Colonic mucosa (tissue), 4 donors: Measurements from ENCODE around the gene ATG7. TPM values are rescaled to one million over a fixed set of nuclear protein-coding genes. Genes with fewer than 3 reads are reported as not detected.

Experiments
- DNase-seq: peaks from one replicate; pipeline ENCODE4 v3.0.0-alpha.2; 2020
- H3K27ac ChIP-seq: fragments of 200-600 bp; one replicate; pipeline ENCODE4 v1.8.0; 2021
- H3K27me3 ChIP-seq: fragments of 200-600 bp; one replicate; pipeline ENCODE4 v1.8.0; 2021
- H3K36me3 ChIP-seq: fragments of 200-600 bp; one replicate; pipeline ENCODE4 v1.8.0; 2021
- H3K4me1 ChIP-seq: fragments of 200-600 bp; one replicate; pipeline ENCODE4 v1.8.0; 2021; ENCODE audit warnings: mild to moderate bottlenecking
- H3K4me3 ChIP-seq: fragments of 200-600 bp; one replicate; pipeline ENCODE4 v1.8.0; 2021
- H3K9ac ChIP-seq, 2 donors: one replicate each; pipeline ENCODE4 v1.7.0; 2013; ENCODE audit warnings: control low read depth in 2 of 2, low read depth in 2 of 2, low read length in 2 of 2
- H3K9me3 ChIP-seq: fragments of 200-600 bp; one replicate; pipeline ENCODE4 v1.8.0; 2021
- intact Hi-C: fragments of 100-400 bp; cut with DNase I; formaldehyde crosslinking; loops from one replicate; pipeline ENCODE4 v1.14.1; 2022
- total RNA-seq, 2 donors: library from RNA; stranded (reverse); fragmentation: NEBNext Ultra II Directional in 1 of 2; extraction: Animal tissue kit (Norgen Biotek cat#: 25700) in 1 of 2; gene quantifications; one replicate each; pipeline ENCODE4 v1.2.1, GENCODE V29; 2021
- TF ChIP-seq, protein P1 (sequence below): fragments of 200-600 bp; IDR thresholded peaks from one replicate; pipeline ENCODE4 v1.8.0; 2022; ENCODE audit warnings: antibody characterized with exemption, mild to moderate bottlenecking
- donor health status: healthy.
- donor health status: DM: no; HTN: no; CAD: no.
- donor health status: DM: no; HTN: no; CAD: no.

ATG7 gene
- total RNA-seq, 2 donors from 2014 or later = 31.9 to 32.0 TPM

DNA sequence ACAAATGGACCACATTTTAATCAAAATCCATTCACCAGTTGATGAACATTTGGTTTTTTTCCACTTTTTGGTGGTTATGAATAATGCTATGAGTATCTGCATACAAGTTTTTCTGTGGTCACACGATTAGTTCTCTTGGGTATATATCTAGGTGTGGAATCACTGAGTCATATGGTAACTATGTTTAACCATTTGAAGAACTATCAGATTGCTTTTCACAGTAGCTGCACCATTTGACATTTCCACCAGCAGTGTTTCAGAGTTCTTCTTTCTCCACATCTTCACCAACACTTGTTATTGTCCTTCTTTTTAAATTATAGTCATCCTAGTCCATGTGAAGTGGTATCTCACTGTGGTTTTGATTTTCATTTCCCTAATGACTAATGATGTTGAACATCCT is 33.3 kb upstream of the ATG7 start:
- Histone ChIP-seq H3K9me3 (no peaks in the 10 kb centered on the region), H3K4me1 (no peaks in the 10 kb centered on the region), H3K9ac (no peak overlapping the region), H3K27me3 (no peaks in the 10 kb centered on the region), H3K4me3 (no peak overlapping the region), H3K36me3 (no peaks in the 10 kb centered on the region), H3K27ac (no peak overlapping the region)
- intact Hi-C loops = loop anchor here (5.0 kb wide), 1 partner anchor 98 kb away; no protein-coding TSS in a partner anchor
- DNase-seq = no peak
- TF ChIP-seq, protein P1, sequence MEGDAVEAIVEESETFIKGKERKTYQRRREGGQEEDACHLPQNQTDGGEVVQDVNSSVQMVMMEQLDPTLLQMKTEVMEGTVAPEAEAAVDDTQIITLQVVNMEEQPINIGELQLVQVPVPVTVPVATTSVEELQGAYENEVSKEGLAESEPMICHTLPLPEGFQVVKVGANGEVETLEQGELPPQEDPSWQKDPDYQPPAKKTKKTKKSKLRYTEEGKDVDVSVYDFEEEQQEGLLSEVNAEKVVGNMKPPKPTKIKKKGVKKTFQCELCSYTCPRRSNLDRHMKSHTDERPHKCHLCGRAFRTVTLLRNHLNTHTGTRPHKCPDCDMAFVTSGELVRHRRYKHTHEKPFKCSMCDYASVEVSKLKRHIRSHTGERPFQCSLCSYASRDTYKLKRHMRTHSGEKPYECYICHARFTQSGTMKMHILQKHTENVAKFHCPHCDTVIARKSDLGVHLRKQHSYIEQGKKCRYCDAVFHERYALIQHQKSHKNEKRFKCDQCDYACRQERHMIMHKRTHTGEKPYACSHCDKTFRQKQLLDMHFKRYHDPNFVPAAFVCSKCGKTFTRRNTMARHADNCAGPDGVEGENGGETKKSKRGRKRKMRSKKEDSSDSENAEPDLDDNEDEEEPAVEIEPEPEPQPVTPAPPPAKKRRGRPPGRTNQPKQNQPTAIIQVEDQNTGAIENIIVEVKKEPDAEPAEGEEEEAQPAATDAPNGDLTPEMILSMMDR = no peak

DNA sequence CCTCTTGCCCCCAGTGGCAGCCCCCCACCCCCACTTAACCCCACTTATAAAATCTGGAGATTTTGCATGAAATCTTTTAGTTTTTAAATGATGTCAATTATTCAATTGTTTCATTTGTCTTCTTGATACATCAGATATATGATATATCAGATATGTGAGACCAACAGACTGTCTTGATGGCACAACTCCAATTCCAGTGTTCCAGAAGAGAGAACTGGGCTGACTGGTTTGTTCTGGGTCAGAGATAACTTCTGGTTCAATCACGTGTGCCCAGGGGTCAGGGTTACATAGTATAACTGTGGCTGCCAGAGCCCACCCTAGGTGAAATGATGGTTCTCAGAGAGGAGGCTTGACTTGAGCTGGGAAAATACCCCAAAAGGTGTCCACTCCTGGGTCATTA is 32.4 kb upstream of the ATG7 start:
- no peak overlapping the region for H3K9ac ChIP-seq

DNA sequence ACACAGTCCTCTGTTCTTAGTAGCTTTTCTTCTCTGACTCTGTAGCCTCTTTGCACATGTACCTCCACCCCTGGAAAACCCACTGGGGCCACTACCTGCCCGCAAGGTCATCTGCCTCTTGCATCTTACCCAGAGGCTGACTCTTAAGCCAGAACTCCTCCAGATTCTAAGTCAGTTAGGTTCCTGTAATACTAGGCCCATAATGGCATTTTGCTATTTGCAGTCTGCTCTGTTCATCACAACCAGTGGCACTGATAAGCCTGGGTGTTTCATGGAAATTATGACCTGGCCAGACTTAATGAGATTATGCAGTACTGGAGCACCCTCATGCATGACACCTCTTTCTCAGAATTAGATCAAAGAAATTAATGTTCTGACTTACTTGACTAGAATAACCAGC is 31.7 kb upstream of the ATG7 start:
- no peaks in the 10 kb centered on the region for H3K36me3 ChIP-seq

More for the DNA sequence above, 32.4 kb upstream of the ATG7 start:
- no peak overlapping the region for H3K4me3 ChIP-seq
- no peaks in the 10 kb centered on the region for H3K4me1 ChIP-seq
- H3K27me3 ChIP-seq = no peaks in the 10 kb centered on the region
- H3K36me3 ChIP-seq = no peaks in the 10 kb centered on the region
- no peak overlapping the region for H3K27ac ChIP-seq
- no peak for DNase-seq
- intact Hi-C loops = loop anchor here (5.0 kb wide), 1 partner anchor 98 kb away; no protein-coding TSS in a partner anchor
- TF ChIP-seq, protein P1 = no peak
- H3K9me3 ChIP-seq = no peaks in the 10 kb centered on the region

DNA sequence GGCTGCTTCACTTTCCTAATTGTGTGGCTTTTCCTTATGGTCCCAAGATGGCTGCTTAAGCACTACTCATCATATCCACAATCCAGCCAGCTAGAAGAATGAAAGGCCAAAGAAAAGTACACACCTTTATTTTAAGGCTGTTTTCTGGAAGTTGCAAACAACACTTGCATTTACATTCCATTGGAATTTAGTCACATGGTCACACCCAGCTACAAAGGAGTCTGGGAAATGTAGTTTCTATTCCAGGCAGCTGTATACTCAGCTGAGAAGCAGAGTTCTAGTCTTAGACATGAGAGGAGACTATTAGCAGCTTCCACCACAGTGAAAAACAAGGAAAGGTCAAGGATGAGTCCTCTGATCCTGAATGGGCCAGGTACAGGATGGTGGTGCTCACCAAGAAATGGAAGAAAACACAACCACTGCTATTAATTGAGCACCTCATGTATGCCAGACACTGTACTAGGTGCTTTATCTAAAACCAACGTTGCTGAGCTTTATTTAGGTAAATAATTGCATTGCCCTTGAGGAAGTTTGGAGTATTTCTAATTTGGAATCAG is 28.0 kb upstream of the ATG7 start:
- no peak overlapping the region for H3K27ac ChIP-seq
- H3K9me3 ChIP-seq = no peaks in the 10 kb centered on the region
- no peak overlapping the region for H3K4me3 ChIP-seq
- H3K27me3 ChIP-seq = no peaks in the 10 kb centered on the region
- no peak overlapping the region for H3K9ac ChIP-seq
- no peaks in the 10 kb centered on the region for H3K4me1 ChIP-seq
- TF ChIP-seq, protein P1 = no peak
- no peaks in the 10 kb centered on the region for H3K36me3 ChIP-seq
- intact Hi-C loops = no loop called here
- DNase-seq = no peak

More for the DNA sequence above, 31.7 kb upstream of the ATG7 start:
- Histone ChIP-seq H3K27ac (no peak overlapping the region), H3K9me3 (no peaks in the 10 kb centered on the region), H3K4me3 (no peak overlapping the region), H3K27me3 (no peaks in the 10 kb centered on the region), H3K4me1 (no peaks in the 10 kb centered on the region), H3K9ac (no peak overlapping the region)
- no peak for DNase-seq
- intact Hi-C loops = no loop called here
- TF ChIP-seq, protein P1 = no peak

DNA sequence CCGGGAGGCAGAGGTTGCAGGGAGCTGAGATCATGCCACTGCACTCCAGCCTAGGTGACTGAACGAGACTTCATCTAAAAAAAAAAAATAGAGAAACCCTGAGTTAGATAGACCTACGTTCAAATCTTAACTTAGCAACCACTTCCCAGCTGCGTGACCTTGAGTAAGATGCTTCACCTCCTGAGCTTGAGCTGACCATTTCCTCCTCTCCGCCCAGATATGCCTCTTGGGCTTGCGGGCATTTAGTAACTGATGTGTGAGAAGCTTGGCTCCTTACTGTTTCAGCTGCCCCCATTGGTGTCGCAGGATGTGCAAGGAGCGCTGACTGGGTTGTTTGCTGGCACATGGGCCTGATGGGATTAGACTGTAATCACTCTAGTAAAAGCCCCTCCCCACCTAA is 26.9 kb upstream of the ATG7 start:
- Histone ChIP-seq H3K4me3 (no peak overlapping the region), H3K27ac (no peak overlapping the region), H3K27me3 (no peaks in the 10 kb centered on the region), H3K4me1 (no peaks in the 10 kb centered on the region), H3K9ac (no peak overlapping the region), H3K36me3 (no peaks in the 10 kb centered on the region), H3K9me3 (no peaks in the 10 kb centered on the region)
- DNase-seq = no peak
- TF ChIP-seq, protein P1 = no peak
- intact Hi-C loops = no loop called here
